NB4 (cell line): ENCODE measurements around the gene MANF.
"Not testable (repeated sequence)": the region's sequence is repeated elsewhere in the genome, so short reads cannot be mapped to it uniquely, and the experiment has no call there.

Experiments used
- POLR2A ChIP-seq: IDR thresholded peaks from 2 replicates; pipeline ENCODE4 v1.6.1; 2011; ENCODE audit warnings: mild to moderate bottlenecking; ENCODE audit not compliant: insufficient read length; ENCODE audit errors: extremely low read depth
- TF ChIP-seq, protein P1 (sequence below): IDR thresholded peaks from one replicate; pipeline ENCODE4 v1.5.1; 2012; ENCODE audit warnings: low read depth, low read length
- TF ChIP-seq, protein P2 (sequence below): IDR thresholded peaks from 2 replicates; pipeline ENCODE4 v1.6.1; 2011; ENCODE audit warnings: low read depth, low read length

DNA sequence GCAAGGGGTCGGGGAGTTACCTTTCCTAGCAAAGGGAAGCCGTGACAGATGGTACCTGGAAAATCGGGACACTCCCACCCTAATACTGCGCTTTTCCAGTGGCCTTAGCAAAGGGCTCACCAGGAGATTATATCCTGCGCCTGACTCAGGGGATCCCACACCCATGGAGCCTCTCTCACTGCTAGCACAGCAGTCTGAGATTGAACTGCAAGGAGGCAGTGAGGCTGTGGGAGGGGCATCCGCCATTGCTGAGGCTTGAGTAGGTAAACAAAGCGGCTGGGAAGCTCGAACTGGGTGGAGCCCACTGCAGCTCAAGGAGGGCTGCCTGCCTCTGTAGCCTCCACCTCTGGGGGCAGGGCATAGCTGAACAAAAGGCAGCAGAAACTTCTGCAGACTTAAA lies 16.8 kb upstream of the MANF start:
- TF ChIP-seq, protein P1, sequence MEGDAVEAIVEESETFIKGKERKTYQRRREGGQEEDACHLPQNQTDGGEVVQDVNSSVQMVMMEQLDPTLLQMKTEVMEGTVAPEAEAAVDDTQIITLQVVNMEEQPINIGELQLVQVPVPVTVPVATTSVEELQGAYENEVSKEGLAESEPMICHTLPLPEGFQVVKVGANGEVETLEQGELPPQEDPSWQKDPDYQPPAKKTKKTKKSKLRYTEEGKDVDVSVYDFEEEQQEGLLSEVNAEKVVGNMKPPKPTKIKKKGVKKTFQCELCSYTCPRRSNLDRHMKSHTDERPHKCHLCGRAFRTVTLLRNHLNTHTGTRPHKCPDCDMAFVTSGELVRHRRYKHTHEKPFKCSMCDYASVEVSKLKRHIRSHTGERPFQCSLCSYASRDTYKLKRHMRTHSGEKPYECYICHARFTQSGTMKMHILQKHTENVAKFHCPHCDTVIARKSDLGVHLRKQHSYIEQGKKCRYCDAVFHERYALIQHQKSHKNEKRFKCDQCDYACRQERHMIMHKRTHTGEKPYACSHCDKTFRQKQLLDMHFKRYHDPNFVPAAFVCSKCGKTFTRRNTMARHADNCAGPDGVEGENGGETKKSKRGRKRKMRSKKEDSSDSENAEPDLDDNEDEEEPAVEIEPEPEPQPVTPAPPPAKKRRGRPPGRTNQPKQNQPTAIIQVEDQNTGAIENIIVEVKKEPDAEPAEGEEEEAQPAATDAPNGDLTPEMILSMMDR, result not testable (repeated sequence)
- not testable (repeated sequence) for TF ChIP-seq POLR2A
- TF ChIP-seq, protein P2, sequence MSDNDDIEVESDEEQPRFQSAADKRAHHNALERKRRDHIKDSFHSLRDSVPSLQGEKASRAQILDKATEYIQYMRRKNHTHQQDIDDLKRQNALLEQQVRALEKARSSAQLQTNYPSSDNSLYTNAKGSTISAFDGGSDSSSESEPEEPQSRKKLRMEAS, result not testable (repeated sequence)
